GM12864 (cell line): ENCODE measurements around the gene SH3RF1.

Experiments
- DNase-seq: peaks from one replicate; pipeline ENCODE4 v3.0.0-alpha.2; 2011; ENCODE audit warnings: low read depth
- H3K4me3 ChIP-seq: 2 replicates; pipeline ENCODE4 v1.5.1; 2011; ENCODE audit warnings: mild to moderate bottlenecking, low read depth, low read length, control low read depth
- TF ChIP-seq, protein P1 (sequence below): IDR thresholded peaks from 2 replicates; pipeline ENCODE4 v1.5.1; 2011; ENCODE audit warnings: low read depth, mild to moderate bottlenecking, moderate library complexity, low read length, control low read depth, inconsistent platforms; ENCODE audit errors: missing control alignments

Gene SH3RF1

DNA sequence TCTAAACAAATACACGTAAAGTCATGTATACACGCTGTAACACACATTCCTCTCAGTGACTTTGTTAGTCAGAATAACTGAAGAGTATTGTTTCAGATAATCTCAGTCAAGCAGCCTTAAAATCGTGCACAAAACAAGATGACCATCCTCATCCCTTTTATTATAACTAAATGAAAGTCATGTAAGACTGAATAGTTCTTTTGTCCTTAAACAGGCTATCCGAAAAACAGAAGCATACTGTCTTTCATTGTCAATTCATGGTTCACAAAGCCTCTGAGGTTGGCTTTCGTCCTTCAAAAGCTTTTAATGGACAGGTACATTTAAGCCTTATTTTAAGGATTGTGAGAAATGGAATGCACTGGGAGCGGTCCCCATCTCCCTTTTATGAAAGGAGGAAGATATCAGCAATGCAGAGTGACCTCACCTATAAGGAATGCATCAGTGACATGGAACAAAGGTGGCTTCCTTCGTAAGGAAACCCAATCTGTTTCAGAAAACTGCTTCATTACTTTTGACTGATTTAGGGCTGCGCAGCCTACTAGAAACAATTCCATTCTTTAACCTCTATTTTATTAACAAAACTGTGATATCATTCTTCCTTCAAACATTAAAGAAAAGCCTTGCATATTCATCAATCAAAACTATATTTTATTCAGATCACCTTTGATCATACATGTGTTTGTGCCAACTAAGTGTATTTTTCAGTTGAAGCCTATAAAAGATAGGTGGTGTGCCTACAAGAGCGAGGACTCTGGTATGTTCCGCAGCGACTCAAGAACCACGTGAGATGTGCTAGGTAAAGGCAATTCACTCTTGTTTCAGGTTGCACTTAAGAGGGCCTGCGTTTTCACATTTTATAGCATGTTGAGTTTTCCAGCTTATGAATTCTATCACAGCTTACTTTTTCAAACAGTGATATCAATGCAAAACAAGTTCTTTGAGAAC is 19.2 kb downstream of the SH3RF1 start:
- TF ChIP-seq, protein P1, sequence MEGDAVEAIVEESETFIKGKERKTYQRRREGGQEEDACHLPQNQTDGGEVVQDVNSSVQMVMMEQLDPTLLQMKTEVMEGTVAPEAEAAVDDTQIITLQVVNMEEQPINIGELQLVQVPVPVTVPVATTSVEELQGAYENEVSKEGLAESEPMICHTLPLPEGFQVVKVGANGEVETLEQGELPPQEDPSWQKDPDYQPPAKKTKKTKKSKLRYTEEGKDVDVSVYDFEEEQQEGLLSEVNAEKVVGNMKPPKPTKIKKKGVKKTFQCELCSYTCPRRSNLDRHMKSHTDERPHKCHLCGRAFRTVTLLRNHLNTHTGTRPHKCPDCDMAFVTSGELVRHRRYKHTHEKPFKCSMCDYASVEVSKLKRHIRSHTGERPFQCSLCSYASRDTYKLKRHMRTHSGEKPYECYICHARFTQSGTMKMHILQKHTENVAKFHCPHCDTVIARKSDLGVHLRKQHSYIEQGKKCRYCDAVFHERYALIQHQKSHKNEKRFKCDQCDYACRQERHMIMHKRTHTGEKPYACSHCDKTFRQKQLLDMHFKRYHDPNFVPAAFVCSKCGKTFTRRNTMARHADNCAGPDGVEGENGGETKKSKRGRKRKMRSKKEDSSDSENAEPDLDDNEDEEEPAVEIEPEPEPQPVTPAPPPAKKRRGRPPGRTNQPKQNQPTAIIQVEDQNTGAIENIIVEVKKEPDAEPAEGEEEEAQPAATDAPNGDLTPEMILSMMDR = no peak
- no peak for DNase-seq
- H3K4me3 ChIP-seq = no peak overlapping the region

DNA sequence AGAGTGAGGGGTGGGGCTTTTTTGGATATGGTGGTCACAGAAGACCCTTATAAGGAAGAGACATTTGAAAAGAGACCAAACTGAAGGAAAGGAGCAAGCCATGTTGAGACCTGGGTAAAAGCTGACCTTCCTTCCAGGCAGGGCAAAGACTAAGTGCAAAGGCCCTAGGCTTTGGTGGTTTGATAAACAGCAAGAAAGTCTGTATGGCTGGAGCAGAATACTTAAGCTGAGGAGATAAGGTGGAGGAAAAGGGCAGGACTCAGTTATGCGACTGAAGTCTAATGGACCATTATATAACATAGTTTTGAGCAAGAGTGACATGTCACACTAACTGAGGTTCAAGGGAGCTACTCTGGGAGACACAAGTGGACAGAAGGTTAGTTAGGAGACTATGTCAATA is 20.0 kb downstream of the SH3RF1 start:
- no peak overlapping the region for H3K4me3 ChIP-seq
- DNase-seq = no peak
- TF ChIP-seq, protein P1 = no peak

DNA sequence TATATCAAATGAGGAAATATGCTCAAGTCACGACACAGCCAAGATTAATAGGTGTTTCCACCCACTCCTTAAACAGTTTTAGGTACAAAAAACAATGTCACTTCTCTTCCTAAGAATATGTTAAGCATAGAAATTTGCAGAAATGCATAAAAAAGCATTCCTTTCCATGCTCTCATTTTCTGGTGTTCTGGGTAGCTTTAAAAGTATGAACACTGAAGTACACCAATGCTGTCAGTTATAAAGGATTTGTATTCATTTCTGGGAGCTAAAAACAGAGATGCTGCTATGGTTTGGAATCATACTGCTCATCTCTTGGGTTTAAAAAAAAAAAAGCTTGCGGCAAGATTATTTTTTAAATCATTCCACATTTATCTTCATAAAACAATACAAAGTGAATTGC is 20.8 kb downstream of the SH3RF1 start:
- H3K4me3 ChIP-seq = no peak overlapping the region
- TF ChIP-seq, protein P1 = no peak
- DNase-seq = no peak

DNA sequence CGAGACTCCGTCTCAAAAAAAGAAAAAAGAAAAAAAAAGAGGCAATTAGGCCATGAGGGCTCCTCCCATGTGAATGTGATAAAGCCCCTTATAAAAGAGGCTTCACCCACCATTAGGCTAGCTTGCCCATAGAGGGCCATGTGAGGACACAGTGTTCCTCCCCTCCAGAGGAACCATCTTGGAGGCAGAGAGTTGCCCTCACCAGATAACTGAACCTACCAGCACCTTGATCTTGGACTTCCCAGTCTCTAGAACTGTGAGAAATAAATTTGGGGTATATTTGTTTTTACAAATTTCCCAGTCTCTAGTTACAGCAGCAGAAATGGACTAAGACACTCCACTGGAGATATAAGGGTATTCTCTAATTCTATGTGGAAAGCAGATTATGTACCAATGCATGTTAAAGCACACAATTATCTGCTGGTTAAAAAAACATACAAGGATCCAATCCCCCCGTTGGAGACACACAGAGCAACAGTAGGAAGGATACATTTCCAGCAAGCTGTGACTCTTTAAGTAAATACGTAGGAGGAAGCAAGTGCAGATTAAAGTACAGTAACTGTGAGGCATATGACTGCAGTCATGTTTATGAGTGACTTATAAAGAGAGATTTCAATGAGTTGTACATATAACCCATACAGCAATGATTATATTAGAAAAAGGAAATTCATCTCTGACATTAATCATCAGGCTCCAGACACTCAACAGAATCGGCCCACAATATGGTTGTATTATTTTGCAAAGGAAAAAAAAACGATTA is 21.4 kb downstream of the SH3RF1 start:
- no peak overlapping the region for H3K4me3 ChIP-seq
- no peak for DNase-seq
- TF ChIP-seq, protein P1 = no peak

DNA sequence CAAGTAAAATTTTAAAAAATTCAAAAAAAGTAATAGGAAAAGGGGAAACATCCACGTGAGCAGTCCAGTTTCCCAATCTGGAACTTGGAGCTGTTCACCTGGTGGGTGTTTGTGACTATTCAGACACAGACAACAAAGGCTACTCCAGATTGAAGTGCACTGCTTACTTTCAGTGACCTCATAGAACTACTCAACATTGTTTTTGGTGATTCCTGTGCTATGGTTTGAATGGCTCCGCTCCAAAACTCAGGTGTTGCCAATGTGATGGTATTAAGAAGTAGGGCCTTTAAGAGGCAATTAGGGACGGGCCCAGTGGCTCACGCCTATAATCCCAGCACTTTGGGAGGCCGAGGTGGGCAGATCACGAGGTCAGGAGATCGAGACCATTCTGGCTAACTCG is 22.1 kb downstream of the SH3RF1 start:
- DNase-seq = no peak
- TF ChIP-seq, protein P1 = no peak
- no peak overlapping the region for H3K4me3 ChIP-seq

DNA sequence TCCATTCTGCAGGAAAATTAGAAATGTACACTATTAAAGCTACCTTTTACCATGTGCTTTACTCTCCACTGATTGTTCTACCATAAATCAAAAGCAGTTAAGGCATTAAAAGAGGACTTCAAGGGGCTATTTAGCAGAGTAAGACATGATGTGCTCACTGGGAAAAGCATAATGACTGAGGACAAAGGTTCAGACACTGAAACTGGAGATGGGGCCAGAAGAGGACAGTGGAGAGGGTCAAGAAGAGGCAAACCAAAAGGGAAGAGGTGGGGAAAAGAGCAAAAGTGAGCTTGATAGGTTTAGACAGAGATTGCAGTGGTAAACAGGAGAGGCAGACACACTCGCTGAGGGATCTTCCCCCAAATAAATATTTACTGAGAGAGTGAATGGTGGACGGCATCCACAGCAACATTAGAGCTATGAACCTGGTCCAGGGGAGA is 23.8 kb downstream of the SH3RF1 start:
- DNase-seq = no peak
- no peak overlapping the region for H3K4me3 ChIP-seq
- TF ChIP-seq, protein P1 = no peak
